DND-41 (cell line): ENCODE measurements around the gene CXXC1.

Source experiments
- EZH2 ChIP-seq: IDR thresholded peaks from 3 replicates; pipeline ENCODE4 v1.6.1; 2012; ENCODE audit warnings: borderline replicate concordance, low read depth, mild to moderate bottlenecking, moderate library complexity, low read length, inconsistent platforms; ENCODE audit not compliant: severe bottlenecking
- TF ChIP-seq, protein P1 (sequence below): IDR thresholded peaks from 2 replicates; pipeline ENCODE4 v1.5.1; 2012; ENCODE audit warnings: borderline replicate concordance, low read length, moderate library complexity, mild to moderate bottlenecking; ENCODE audit not compliant: poor library complexity, severe bottlenecking; ENCODE audit errors: extremely low read depth

GRCh38 chr18:50330176-50330575, 42.7 kb upstream of the CXXC1 start:
- TF ChIP-seq, protein P1, sequence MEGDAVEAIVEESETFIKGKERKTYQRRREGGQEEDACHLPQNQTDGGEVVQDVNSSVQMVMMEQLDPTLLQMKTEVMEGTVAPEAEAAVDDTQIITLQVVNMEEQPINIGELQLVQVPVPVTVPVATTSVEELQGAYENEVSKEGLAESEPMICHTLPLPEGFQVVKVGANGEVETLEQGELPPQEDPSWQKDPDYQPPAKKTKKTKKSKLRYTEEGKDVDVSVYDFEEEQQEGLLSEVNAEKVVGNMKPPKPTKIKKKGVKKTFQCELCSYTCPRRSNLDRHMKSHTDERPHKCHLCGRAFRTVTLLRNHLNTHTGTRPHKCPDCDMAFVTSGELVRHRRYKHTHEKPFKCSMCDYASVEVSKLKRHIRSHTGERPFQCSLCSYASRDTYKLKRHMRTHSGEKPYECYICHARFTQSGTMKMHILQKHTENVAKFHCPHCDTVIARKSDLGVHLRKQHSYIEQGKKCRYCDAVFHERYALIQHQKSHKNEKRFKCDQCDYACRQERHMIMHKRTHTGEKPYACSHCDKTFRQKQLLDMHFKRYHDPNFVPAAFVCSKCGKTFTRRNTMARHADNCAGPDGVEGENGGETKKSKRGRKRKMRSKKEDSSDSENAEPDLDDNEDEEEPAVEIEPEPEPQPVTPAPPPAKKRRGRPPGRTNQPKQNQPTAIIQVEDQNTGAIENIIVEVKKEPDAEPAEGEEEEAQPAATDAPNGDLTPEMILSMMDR: no peak
- TF ChIP-seq EZH2: no peak
